ENCODE measurements around the gene BPIFB6.

Gene BPIFB6

GRCh38 chr20:33016581-33017109, 14.8 kb upstream of the BPIFB6 start:
- DNase-seq, result no peak

GRCh38 chr20:33017542-33017941, 13.9 kb upstream of the BPIFB6 start:
- no peak for DNase-seq

- no peak for DNase-seq
These were observed 13.1 kb upstream of the BPIFB6 start for GRCh38 chr20:33018169-33018931.

- DNase-seq, result no peak
These were observed 11.8 kb upstream of the BPIFB6 start for GRCh38 chr20:33019465-33020277.

GRCh38 chr20:33020278-33021161, 10.9 kb upstream of the BPIFB6 start:
- DNase-seq, result no peak

GRCh38 chr20:33021879-33022278, 9.6 kb upstream of the BPIFB6 start:
- DNase-seq, result no peak

GRCh38 chr20:33022289-33022688, 9.2 kb upstream of the BPIFB6 start:
- no peak for DNase-seq

GRCh38 chr20:33022694-33023438, 8.6 kb upstream of the BPIFB6 start:
- no peak for DNase-seq

GRCh38 chr20:33023439-33024242, 7.8 kb upstream of the BPIFB6 start:
- no peak for DNase-seq

GRCh38 chr20:33024243-33024560, 7.2 kb upstream of the BPIFB6 start:
- no peak for DNase-seq

GRCh38 chr20:33024609-33025317, 6.7 kb upstream of the BPIFB6 start:
- DNase-seq, result no peak

- DNase-seq, result no peak
These were observed 6.1 kb upstream of the BPIFB6 start for GRCh38 chr20:33025318-33025876.

- DNase-seq, result no peak
These were observed 5.2 kb upstream of the BPIFB6 start for GRCh38 chr20:33026072-33026778.

GRCh38 chr20:33026779-33027759, 4.4 kb upstream of the BPIFB6 start:
- DNase-seq, result no peak

GRCh38 chr20:33027769-33028751, 3.4 kb upstream of the BPIFB6 start:
- DNase-seq, result no peak

GRCh38 chr20:33028875-33029274, 2.6 kb upstream of the BPIFB6 start:
- no peak for DNase-seq

GRCh38 chr20:33030076-33030475, 1.4 kb upstream of the BPIFB6 start:
- no peak for DNase-seq
